ENCODE results near the gene PRPF19.
A peak's percentile ranks its signal among the peaks of the same experiment; 100 is the strongest.

The PRPF19 gene

DNA sequence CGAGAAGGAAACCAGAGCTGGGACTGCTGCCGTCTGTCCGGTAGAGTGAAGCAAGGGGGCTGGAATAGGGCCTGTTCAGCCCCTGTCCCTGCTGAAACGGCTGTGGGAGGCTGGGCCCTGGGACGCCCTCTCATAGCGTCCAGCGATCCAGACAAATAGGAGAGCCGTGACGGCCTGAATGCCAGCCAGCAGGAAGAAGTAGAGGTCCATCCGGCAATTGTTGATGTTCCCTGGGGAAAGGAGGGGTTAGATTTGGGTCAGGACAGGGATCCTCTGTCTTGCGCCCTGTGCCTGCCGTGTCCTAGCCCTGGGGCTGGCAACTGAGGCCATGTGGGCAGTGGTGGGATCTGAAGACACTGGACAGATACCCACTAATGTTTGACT lies 30.8 kb upstream of the PRPF19 start:
- no peak for DNase-seq

DNA sequence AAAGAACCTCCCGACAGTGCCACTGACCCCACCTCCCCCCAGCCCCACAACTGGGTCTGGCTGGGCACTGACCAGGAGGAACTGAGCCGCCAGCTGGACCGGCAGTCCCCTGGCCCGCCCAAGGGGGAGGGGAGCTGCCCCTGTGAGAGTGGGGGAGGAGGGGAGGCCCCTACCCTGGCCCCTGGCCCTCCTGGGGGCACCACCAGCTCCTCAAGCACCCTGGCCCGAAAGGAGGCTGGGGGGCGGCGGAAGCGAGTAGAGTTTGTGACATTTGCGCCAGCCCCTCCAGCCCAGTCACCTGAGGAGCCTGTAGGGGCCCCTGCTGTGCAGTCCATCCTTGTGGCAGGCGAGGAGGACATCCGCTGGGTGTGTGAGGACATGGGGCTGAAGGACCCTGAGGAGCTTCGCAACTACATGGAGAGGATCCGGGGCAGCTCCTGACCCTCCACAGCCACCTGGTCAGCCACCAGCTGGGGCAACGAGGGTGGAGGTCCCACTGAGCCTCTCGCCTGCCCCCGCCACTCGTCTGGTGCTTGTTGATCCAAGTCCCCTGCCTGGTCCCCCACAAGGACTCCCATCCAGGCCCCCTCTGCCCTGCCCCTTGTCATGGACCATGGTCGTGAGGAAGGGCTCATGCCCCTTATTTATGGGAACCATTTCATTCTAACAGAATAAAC lies 30.2 kb upstream of the PRPF19 start:
- DNase-seq = no peak

DNA sequence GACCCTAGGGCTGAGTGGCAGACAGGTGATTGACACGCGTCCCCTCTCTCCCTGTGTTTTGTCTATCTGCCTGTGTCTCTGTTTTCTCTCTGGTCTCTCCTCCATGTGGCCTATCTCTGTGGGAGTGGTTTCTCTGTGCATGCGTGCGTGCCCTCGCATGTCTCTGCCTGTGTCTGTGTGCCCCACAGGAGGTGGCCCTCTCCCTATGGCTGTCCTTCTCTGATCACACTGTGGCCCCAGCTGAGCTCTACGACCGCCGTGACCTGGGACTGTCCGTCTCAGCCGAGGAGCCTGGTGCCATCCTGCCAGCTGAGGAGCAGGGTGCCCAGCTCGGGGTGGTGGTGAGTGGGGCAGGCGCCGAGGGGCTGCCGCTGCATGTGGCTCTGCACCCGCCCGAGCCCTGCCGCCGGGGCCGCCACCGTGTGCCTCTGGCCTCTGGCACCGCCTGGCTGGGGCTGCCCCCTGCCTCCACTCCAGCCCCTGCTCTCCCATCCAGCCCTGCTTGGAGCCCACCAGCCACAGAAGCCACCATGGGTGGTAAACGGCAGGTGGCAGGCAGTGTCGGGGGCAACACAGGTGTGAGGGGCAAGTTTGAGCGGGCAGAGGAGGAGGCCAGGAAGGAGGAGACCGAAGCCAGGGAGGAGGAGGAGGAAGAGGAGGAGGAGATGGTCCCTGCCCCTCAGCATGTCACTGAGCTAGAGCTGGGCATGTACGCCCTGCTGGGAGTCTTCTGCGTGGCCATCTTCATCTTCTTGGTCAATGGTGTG lies 29.5 kb upstream of the PRPF19 start:
- no peak for DNase-seq

DNA sequence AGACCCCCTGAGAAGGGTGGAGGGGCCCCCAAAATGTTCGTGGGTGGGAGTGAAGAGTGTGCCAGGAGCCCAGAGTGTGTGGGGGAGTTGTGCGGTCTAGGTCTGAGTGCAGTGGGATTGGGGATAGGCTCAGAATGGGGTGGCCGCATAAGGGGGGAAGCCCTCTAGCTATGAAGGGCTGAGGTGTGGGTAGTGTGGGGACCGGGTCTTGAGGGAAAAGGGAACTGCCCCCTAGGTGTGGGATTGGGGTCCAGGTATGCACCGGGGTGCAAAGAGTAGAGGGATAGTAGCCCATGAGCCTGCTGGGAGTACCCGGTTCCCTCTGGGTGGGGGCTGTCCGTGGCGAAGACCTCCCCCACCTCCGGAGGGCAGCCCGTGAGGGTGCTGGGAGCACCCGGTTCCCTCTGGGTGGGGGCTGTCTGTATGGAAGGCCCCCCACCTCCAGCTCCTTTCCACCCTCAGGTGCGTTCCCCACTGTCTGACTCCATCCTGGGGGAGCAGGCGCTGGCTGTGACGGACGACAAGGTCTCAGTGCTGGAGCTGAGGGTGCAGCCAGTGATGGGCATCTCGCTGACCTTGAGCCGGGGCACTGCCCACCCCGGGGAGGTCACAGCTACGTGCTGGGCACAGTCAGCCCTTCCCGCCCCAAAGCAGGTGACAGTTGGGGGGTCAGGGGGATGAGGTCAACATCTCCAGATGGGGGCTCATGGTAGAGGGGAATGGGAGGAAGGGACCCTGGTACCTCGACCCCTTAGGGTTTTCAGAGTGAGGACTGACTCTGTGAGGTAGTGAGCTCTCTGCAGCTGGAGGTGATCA lies 28.6 kb upstream of the PRPF19 start:
- no peak for DNase-seq

DNA sequence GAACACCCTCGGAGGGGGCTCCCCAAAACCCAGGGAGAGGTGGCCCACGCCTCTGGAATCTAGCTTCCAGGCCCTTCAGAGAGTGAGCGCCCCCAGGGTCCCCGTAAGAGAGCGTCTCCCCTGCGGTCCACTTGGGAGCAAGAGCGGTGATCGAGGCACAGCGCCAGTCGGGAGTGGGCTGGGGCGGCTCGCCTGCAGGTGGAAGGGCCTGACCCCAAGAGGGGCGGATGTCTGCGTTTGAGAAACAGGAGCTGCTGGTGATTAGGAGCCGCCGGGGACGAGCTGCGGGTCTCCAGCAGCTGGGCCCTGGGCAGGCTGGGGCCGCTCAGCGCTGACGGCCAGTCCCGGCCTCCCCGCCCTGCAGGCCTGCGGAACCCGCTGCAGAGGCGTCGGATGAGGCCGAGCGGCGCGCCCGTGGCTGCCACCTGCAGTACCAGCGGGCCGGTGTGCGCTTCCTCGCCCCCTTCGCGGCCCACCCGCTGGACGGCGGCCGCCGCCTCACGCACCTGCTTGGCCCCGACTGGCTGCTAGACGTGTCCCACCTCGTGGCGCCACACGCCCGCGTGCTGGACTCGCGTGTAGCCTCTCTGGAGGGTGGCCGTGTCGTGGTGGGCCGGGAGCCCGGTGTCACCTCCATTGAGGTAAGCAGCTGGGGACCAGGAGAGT lies 27.9 kb upstream of the PRPF19 start:
- DNase-seq = no peak

DNA sequence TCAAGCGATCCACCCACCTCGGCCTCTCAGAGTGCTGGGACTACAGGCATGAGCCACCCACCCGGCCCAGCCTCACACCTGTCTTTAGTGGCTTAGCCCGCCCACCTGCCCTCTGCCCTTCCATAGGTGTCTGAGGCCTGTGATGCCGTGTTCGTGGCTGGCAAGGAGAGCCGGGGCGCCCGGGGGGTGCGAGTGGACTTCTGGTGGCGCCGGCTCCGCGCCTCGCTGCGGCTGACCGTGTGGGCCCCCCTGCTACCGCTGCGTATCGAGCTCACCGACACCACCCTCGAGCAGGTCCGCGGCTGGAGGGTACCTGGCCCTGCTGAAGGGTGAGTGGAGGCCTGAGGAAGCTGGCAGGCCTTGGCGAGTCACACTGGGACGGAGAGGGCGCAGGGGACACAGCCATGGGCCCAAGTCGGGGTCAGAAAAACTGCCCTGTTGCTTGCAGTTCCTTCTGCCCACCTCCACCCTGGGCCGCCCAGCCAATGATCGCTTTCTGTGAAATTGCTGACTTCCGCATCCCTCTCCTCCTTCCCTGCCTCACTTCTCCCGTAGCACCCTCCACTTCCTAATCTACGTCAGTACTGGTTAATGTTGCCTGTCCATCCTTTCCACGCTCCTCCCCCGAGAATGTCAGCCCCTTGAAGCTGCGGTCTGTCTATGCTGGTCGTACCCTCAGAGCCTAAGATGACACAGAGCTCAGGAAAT lies 27.2 kb upstream of the PRPF19 start:
- DNase-seq = no peak

DNA sequence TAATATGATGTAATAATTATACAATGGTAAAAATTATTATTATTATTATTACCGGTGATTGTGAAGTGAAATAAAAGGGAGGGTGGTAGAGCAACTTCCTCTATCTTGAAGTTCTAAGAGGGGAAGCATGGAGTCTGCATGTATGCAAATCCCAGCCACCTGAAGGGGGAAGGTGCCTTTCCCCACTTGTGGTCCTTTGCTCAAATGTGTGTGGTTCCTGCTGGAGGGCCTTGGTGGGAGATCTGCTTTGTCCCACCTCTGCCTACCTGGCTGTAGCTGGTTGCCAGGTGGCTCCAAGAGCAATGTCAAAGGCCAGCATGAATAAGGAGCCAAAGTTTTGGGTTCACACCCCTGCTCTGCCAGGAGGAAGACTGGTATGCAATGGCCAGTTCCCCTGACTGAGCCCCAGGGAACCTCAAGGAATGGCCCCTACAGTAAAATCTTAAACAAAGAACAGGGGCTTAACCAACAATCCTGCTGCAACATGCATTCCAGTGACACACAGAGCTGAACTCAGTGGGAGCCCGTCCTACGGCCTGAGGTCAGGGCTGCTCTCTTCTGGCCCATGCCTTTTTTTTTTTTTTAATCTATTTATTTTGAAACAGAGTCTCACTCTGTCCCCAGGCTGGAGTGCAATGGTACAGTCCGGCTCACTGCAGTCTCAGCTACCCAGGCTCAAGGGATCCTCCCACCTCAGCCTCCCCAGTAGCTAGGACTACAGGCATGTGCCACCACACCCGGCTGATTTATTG lies 26.4 kb upstream of the PRPF19 start:
- no peak for DNase-seq

DNA sequence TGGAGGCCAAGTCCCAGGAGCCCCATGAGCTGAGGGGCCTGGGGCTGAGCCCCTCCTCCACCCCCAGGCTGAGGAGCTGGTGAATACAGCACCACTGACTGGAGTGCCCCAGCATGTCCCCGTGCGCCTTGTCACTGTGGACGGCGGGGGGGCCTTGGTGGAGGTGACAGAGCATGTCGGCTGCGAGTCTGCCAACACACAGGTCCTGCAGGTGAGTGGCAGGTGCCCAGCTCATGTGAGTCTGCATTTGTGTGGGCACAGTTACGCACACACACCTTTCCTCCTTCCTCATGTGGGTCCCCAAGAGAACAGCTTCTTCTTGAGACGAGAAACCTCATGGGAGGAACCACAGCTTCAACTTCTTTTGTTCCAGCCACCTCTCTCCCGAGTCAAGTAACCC lies 25.5 kb upstream of the PRPF19 start:
- DNase-seq = no peak

DNA sequence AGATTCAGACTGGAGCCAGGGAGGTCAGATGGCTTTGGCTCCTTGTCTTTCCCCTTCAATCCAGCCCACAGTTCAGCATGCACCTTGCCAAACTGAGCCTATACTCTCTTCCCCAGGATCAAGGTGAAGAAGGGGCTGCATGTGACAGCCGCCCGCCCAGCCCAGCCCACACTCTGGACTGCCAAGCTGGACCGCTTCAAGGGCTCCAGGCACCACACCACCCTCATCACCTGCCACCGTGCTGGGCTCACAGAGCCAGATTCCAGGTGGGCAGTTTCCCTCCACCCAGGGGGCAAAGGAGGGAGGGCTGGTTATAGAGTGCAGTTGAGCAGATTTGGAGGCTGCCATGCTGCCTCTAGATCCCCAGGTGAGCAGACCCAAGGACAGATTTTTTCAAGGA lies 24.0 kb upstream of the PRPF19 start:
- no peak for DNase-seq

DNA sequence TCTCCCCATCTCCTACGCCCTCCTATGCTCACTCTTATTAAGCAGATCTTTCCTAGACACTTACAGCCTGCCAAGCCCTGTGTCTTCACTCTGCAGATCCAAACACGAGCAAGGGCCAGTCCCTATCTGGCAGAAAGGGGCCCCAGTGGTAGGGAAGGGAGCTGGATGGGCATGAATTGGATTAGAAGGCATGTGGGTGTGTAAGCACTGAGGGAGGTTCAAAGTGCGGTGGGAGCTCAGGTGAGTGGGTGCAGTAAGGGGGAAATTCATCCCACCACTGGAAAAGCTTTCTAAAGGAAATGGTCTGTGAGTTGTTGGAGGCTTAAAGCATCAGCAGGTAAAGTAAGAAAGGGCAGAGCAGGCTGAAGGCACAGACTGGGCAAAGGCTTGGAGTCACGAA lies 23.4 kb upstream of the PRPF19 start:
- no peak for DNase-seq

DNA sequence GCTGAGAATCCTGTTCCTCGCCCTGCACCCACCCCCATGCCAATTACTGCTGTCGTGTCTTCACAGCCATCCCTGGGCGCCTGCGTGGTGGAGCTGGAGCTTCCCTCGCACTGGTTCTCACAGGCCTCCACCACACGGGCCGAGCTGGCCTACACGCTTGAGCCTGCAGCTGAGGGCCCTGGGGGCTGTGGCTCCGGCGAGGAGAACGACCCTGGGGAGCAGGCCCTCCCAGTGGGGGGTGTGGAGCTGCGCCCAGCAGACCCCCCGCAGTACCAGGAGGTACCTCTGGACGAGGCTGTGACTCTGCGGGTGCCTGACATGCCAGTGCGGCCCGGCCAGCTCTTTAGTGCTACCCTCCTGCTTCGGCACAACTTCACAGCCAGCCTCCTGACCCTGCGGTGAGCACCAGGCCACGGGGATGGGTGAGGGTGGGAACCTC lies 22.2 kb upstream of the PRPF19 start:
- DNase-seq = no peak

DNA sequence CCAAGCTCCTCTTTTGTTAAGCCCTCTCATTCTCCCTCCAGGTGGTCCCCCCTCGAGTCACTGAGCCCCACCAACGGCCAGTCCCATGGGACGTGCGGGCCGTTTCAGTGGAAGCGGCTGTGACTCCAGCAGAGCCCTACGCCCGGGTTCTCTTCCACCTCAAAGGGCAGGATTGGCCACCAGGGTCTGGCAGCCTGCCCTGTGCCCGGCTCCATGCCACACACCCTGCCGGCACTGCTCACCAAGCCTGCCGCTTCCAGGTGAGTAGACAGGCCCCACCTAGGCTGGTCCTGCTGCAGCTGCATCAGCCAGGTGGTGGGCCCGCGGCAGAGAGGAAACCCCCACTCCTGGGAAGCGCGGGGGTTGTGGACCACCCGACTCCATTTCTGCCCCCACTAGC lies 21.2 kb upstream of the PRPF19 start:
- DNase-seq = no peak

DNA sequence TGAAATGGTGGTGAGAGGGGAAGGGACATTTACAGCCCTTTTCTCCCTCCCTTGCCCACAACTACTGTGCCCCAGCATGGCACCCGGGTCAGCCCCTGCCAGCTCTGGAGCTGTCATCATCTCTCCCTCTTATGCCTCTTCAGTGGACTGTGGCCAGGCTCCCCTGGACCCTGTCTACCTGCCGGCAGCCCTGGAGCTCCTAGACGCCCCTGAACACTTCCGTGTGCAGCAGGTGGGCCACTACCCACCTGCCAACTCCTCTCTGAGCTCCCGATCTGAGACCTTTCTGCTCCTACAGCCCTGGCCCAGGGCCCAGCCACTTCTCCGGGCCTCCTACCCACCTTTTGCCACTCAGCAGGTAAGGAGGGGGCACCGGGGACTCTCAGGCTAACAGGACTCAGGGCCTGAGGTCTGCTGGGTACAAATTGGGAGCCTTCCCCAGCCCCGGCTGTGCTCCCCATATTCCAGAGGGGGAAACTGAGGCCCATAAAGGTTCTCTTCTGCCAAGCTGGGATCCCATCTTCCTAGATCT lies 20.7 kb upstream of the PRPF19 start:
- no peak for DNase-seq

DNA sequence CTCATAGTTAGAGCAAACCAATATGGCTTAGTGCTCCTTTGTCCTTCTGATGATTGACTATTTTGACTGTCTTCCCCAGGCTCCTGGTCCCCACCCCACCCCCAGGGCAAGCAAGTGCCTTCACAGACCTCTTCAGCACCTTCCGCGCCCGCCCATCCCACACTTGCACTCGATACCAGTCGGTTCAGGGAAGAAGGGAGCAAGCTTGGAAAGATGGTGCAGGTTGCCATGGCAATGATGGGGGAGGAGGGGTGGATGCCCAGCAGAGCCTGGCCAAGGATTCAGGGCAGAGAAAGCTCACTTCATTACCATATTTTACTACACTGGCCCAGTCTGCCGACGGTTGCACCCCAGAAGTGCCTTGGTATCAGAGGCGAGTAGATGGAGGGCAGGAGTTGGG lies 20.1 kb upstream of the PRPF19 start:
- no peak for DNase-seq

DNA sequence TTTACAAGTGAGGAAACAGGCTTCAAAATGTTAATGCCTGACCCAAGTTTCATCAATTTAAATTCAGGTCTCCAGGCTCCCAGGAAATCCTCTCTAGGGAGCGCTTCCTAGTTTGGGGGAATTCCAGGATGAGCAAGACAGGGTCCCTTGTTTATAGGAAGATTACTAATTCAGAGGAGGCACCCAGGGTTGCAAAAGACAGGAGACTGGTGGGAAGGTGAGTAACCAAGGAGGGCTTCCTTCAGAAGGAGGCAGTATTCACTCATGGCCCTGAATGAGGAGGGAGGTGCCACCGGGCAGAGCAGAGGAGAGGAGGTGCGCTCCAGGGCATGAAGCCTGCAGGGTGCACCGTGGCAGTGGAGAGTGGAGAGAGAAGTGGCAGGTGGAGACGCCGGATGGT lies 19.5 kb upstream of the PRPF19 start:
- DNase-seq = peak; percentile 94

DNA sequence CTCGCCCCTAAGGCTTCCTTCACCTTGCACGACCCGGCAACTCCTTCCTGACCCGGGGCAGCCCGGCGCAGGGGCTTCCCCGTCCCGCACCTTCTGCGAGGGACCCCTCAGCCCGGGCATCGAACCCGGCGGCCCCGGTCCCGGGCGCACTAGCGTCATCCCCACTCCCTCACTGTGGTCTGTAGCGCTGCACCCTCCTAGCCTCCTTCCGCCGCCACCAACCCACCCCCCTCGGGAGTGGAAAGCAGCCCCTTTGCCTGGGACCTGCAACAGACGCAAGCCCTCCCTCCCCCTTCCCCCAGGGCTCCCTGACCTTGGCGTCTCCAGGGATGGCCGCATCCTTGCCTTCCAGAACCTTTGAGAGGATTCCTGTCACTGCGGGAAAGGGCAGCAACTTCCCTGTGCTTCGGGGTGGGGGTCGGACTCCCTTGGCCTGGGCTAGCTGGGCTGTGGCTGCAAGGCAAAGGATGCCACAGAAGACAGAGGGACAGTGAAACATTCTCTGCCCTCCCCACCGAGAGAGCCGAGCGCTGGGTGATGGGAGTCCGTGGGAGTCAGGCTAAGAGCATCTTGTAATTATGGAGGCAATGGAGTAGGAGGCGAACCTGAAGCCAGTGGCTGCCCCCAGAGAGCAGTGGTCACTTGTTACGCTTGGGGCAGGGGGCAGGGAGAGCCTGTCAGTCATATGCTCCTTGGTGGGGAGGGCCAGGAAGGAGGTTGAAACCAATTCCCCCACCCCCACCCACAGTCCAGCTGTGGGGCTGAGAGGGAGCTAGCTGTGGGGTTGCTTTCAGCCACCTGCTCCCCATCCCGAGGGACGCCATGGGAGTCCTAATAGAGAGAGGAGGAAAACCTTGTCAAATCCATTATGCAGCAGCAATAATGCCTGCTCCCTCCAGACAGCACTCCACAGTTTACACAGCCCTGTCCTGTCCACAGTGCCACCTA lies 18.8 kb upstream of the PRPF19 start:
- DNase-seq = no peak

DNA sequence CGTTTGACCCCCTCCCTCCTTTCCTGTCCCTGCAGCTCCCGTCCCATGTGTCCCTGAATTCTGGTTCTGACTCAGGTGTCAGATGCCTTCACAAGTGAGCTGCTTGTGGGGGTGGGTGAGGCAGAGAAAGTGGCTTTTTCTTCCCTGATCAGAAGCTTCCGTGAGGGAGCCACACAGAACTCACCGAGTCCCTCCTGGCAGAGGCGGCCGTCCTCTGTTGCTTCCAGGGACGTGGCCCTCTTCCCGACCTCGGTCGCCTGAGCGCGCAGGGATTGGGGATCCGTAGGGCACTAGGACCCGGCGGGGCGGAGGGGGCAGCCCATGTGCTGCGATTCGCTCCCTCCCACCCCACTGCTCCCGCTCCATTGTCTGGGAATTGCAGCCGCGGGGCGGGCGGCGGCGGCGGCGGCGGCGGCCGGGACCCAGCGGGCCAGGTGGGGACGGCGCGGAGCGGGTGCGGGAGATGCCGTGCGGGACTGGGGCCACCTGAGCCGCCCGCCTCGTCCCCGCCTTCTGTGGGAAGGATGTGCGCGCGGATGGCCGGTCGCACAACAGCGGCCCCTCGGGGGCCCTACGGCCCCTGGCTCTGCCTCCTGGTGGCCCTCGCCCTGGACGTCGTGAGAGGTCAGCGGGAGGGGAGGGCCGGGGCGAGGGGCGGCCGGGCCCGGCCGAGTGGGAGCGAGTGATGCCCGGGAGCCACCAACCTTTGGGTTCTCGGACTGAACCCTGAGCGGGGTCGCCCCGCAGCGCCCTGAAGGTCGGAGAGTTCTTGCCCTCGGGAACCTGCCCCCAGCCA lies 17.9 kb upstream of the PRPF19 start, which contains the start of gene TMEM132A:
TMEM132A (plus strand) TSS at position 351 of the 796 bp plus-strand sequence; CDS start at position 525, 174 bp downstream.
- DNase-seq = peak; percentile 74

DNA sequence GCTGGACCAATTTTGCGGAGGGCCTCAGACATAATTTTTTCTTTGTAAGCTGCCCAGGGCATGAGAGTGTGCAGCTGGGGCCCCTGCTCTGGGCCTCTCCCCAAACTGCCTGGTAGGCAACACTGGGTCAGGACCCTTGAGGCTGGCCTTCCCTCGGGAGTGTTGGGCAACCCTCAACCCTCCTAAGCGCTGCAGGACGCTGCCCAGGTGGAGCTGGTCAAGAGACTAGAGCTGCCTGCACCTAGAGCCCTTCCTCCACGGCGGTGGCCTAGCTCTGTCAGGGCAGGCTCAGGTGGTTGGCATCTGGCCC lies 17.4 kb upstream of the PRPF19 start:
- no peak for DNase-seq

DNA sequence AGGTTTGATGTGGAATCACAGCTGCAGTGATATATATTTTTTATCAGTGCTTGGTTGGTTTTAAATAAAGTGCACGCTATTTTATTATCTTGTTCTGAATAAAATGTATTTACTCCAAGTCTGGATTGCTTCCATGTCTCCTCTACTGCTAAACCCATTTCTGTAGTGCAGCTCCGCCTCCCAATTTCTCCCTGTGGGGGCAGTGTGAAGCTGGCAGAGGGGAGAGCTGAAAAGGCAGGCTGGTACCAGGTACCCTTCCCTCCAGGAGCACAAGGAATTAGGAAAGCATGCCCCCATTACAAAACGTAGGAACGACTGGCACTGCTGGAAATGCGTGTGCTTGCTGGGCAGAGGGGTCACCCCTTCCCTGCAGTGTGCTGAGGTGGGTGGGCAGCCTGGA lies 16.9 kb upstream of the PRPF19 start:
- DNase-seq = peak; percentile 26

DNA sequence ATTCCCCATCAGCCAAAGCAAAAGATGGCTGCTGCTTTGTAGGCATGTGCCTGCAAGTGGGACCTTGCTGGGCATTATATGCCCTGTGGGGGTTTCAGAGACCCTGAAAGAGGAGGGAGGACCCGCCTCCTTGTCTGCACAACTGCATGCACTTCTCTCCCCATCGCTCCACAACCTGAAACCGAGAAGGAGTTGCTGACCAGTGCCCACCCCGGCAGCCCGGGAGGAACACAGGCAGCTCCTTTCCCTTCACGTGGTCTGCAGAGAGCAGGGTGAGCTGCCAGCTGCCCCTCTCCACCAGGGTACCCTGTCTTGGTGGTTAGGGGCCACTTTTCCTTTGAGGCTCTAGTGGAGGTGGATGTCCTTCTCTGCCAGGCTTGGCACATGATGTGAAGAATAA lies 16.5 kb upstream of the PRPF19 start:
- DNase-seq = no peak
